HepG2 (cell line): ENCODE data around the gene CASP6. TPM values are rescaled to one million over a fixed set of nuclear protein-coding genes. Genes with fewer than 3 reads are reported as not detected.

Source experiments
- ATAC-seq: fragments of 200-7000 bp; cut with Tn5 transposase; 3 replicates; pipeline ENCODE4 v1.9.1; 2020; ENCODE audit warnings: mild to moderate bottlenecking, moderate library complexity
- BruUV-seq: library from RNA; stranded (reverse); fragments of 400-500 nt; replicated peaks from 2 replicates; lab custom pipeline; 2021; lab: Mats Ljungman, UMichigan
- CTCF ChIA-PET: fragments of 300-600 bp; formaldehyde crosslinking; extraction: SDS; loops from one replicate; lab custom pipeline; 2021; ENCODE audit warnings: low total read pairs, inconsistent platforms, low intra/inter-chr PET ratio; lab: Yijun Ruan, JAX
- POLR2A ChIA-PET: fragments of 350-600 bp; sonication (Branson Sonifier 250); formaldehyde crosslinking; loops from one replicate; lab custom pipeline; 2020; ENCODE audit warnings: antibody characterized with exemption, inconsistent platforms; lab: Yijun Ruan, JAX
- DNase-seq: peaks from one replicate; pipeline ENCODE4 v3.0.0-alpha.2; 2015; ENCODE audit warnings: low spot score
- FAIRE-seq: peaks from 3 replicates; lab custom pipeline; 2011; peaks lifted over from hg19 to GRCh38; lab: Jason Lieb, UNC
- H2AFZ ChIP-seq: one replicate; pipeline ENCODE4 v1.6.1; 2011; ENCODE audit warnings: low read length, inconsistent platforms
- H3K27ac ChIP-seq: fragments of 300-600 bp; 3 replicates; pipeline ENCODE4 v1.8.0; 2011; ENCODE audit warnings: mixed run types, mild to moderate bottlenecking, mixed read lengths, low read length, inconsistent platforms; ENCODE audit not compliant: insufficient read depth; ENCODE audit errors: extremely low read length
- H3K27me3 ChIP-seq, 2 experiments: fragments of 200-600 bp in 1 of 2; 2 replicates in 1 of 2; 3 replicates in 1 of 2; pipeline versions ENCODE4 v1.6.0 to v1.8.0; 2011; ENCODE audit warnings: low read length in 2 of 2, mild to moderate bottlenecking in 2 of 2, moderate library complexity in 2 of 2, inconsistent platforms in 1 of 2; ENCODE audit not compliant: insufficient read depth in 2 of 2, control insufficient read depth in 1 of 2
- H3K36me3 ChIP-seq, 2 experiments: fragments of 200-600 bp in 1 of 2; replicated peaks in 1 of 2; 2 replicates in 1 of 2; 3 replicates in 1 of 2; pipeline versions ENCODE4 v1.5.1 to v1.8.0; 2011; ENCODE audit warnings: low read length in 2 of 2, inconsistent platforms in 1 of 2; ENCODE audit not compliant: insufficient read depth in 2 of 2, control insufficient read depth in 1 of 2
- H3K4me1 ChIP-seq: 2 replicates; pipeline ENCODE4 v1.5.1; 2012; ENCODE audit warnings: low read length, inconsistent platforms; ENCODE audit not compliant: insufficient read depth
- H3K4me2 ChIP-seq: 2 replicates; pipeline ENCODE4 v1.6.0; 2011; ENCODE audit warnings: low read depth, low read length, inconsistent platforms
- H3K4me3 ChIP-seq, 3 experiments: fragments of 200-600 bp in 1 of 3; sonication (generic), shearing (Covaris generic) in 1 of 3; replicated peaks in 1 of 3; 2 replicates each; pipeline ENCODE4 v1.5.1; 2011 to 2016; ENCODE audit warnings: low read length in 3 of 3, inconsistent platforms in 2 of 3, low read depth in 2 of 3, mild to moderate bottlenecking in 2 of 3, control low read depth in 1 of 3, mixed read lengths in 1 of 3; ENCODE audit not compliant: insufficient read depth in 1 of 3
- H3K79me2 ChIP-seq: one replicate; pipeline ENCODE4 v1.6.1; 2011; ENCODE audit warnings: low read length, inconsistent platforms; ENCODE audit not compliant: insufficient read depth
- H3K9ac ChIP-seq: 2 replicates; pipeline ENCODE4 v1.6.0; 2011; ENCODE audit warnings: mild to moderate bottlenecking, low read depth, low read length, inconsistent platforms; ENCODE audit not compliant: insufficient read depth
- H3K9me3 ChIP-seq: 2 replicates; pipeline ENCODE4 v1.5.1; 2012; ENCODE audit warnings: mild to moderate bottlenecking, low read length
- H4K20me1 ChIP-seq: 2 replicates; pipeline ENCODE4 v1.6.0; 2011; ENCODE audit warnings: inconsistent platforms, mild to moderate bottlenecking, low read length, moderate library complexity; ENCODE audit not compliant: insufficient read depth
- NFATC3 ChIP-seq: sonication (generic); formaldehyde crosslinking; IDR thresholded peaks from 2 replicates; pipeline ENCODE4 v1.5.1; 2020; ENCODE audit warnings: mild to moderate bottlenecking, missing genetic modification reagents
- NFE2L2 ChIP-seq: fragments of 150-350 bp; IDR thresholded peaks from 2 replicates; pipeline ENCODE4 v1.6.1; 2014; ENCODE audit warnings: low read length
- ZNF468 ChIP-seq: sonication (generic); formaldehyde crosslinking; IDR thresholded peaks from 2 replicates; pipeline ENCODE4 v1.8.0; 2022; ENCODE audit warnings: mild to moderate bottlenecking, moderate library complexity, missing genetic modification reagents
- ZNF782 ChIP-seq: sonication (generic); formaldehyde crosslinking; IDR thresholded peaks from 2 replicates; pipeline ENCODE4 v1.4.0; 2020; ENCODE audit warnings: missing genetic modification reagents, mild to moderate bottlenecking, borderline replicate concordance
- in situ Hi-C: cut with HindIII; loops from 2 replicates; pipeline ENCODE4 v1.10.0; 2017; ENCODE audit warnings: low pct_unique_long_range_greater_than_20kb; ENCODE audit not compliant: extremely low pct_ligation_motif_present
- intact Hi-C: fragments of 100-400 bp; cut with micrococcal nuclease; formaldehyde crosslinking; loops from one replicate; pipeline ENCODE4 v1.10.0; 2022; ENCODE audit not compliant: unreplicated experiment
- polyA plus RNA-seq, 8 experiments: library from polyadenylated mRNA; depleted of rRNA in 3 of 8; stranded (reverse) in 7 of 8; unstranded in 1 of 8; fragments of >200 nt; fragmentation: Illumina TruSeq in 4 of 8; extraction: Trizol in 4 of 8; gene quantifications; 2 replicates each; pipeline versions ENCODE4 v1.2.1 to v1.2.3, GENCODE V29; 2011 to 2016; ENCODE audit warnings: low read depth in 4 of 8, missing spikeins in 1 of 8, mixed read lengths in 1 of 8; ENCODE audit not compliant: insufficient read depth in 1 of 8
- total RNA-seq, 5 experiments: library from RNA; depleted of rRNA; stranded (reverse); fragments of >200 nt; fragmentation: Illumina TruSeq; extraction: Trizol; gene quantifications; 2 replicates each; pipeline ENCODE4 v1.2.3, GENCODE V29; 2016; ENCODE audit warnings: low read depth in 1 of 5
- TF ChIP-seq, protein P1 (sequence below): sonication (generic); formaldehyde crosslinking; IDR thresholded peaks from 2 replicates; pipeline ENCODE4 v1.5.1; 2020; ENCODE audit warnings: missing genetic modification reagents, mild to moderate bottlenecking, borderline replicate concordance
- TF ChIP-seq, protein P2 (sequence below): sonication (generic); formaldehyde crosslinking; IDR thresholded peaks from 2 replicates; pipeline ENCODE4 v1.5.0; 2020; ENCODE audit warnings: missing genetic modification reagents

The CASP6 gene
- total and polyA plus RNA-seq, 2 of the 13 experiments (the other 11 are each of a cell fraction or from before 2014, with no cell fraction given), result 19.7 to 34.6 TPM

DNA sequence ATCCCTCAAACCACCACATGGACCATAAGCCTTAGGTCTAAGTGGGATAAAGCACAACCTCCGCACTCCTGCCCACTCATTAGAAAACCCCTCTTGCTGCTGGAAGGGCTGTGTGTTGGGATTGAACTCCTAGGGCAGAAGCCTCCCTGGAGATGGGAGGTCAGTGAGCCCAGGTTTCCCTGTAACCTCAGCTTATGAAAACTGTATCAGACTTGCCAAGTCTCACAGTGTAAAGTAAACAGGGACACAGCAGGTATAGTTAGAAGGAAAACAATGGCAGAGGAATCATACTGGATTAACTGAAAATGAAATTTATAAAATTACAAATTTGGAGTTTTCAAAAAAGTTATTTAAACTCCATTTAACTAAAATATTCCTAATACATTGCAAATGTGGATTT, 29.9 kb downstream of the CASP6 start (continued):
- TF ChIP-seq, protein P1, sequence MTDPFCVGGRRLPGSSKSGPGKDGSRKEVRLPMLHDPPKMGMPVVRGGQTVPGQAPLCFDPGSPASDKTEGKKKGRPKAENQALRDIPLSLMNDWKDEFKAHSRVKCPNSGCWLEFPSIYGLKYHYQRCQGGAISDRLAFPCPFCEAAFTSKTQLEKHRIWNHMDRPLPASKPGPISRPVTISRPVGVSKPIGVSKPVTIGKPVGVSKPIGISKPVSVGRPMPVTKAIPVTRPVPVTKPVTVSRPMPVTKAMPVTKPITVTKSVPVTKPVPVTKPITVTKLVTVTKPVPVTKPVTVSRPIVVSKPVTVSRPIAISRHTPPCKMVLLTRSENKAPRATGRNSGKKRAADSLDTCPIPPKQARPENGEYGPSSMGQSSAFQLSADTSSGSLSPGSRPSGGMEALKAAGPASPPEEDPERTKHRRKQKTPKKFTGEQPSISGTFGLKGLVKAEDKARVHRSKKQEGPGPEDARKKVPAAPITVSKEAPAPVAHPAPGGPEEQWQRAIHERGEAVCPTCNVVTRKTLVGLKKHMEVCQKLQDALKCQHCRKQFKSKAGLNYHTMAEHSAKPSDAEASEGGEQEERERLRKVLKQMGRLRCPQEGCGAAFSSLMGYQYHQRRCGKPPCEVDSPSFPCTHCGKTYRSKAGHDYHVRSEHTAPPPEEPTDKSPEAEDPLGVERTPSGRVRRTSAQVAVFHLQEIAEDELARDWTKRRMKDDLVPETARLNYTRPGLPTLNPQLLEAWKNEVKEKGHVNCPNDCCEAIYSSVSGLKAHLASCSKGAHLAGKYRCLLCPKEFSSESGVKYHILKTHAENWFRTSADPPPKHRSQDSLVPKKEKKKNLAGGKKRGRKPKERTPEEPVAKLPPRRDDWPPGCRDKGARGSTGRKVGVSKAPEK, result no peak
- TF ChIP-seq NFATC3 (CRISPR knock-in tag), result no peak

DNA sequence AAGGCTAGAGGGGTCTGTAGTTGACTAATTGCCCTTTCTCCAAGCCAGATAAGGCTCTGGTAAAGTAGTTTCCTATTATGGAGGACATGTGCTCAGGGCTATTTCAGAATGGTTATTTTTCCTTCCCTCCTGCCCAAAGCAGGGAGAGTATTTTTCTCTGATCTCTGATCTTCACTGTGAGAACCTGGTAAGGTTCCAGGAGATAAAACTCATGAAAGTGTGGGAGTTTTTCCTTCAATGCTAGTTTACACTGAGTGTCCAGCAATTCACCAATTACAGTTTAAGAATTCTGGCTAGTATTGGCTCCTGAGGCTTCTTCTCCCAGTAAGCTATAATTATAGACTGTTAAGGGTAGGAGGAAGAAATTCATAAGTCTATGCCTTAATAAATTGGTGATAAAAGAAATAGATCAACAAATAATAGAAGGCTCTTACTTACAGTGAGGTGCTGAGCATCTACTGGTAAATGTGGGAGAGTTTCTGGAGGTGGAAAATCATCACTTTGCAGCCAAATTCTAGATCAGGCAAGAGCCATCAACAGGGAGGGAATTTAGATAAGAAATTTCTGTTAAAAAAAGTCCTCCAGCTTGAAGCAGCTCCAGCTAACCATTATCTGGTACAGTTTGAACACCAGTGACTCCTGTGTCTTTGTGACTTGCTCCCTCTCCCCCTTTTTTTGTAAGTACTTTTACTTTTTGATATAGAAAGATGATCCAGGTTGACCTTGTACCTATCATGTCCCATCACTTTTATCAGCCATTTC, 30.9 kb downstream of the CASP6 start:
- FAIRE-seq, result no peak
- no TSS peak for BruUV-seq
- H3K4me3 ChIP-seq, result no peak overlapping the region
- no peaks in the 10 kb centered on the region for H3K27me3 ChIP-seq
- DNase-seq, result no peak
- H2AFZ ChIP-seq, result no peak overlapping the region
- no peak overlapping the region for H3K4me2 ChIP-seq
- in situ Hi-C loops, result no loop called here
- no peaks in the 10 kb centered on the region for H3K36me3 ChIP-seq
- no peak overlapping the region for H3K27ac ChIP-seq
- ChIA-PET CTCF (no interaction called here), POLR2A (no interaction called here)
- H4K20me1 ChIP-seq, result no peaks in the 10 kb centered on the region
- H3K9ac ChIP-seq, result no peak overlapping the region
- H3K4me1 ChIP-seq, result peaks cover 4% of the 10 kb centered on the region; the same call in 1 of the 2 replicates
- H3K9me3 ChIP-seq, result no peaks in the 10 kb centered on the region
- intact Hi-C loops, result no loop called here
- no peaks in the 10 kb centered on the region for H3K79me2 ChIP-seq
- ATAC-seq, result no peak
- TF ChIP-seq ZNF782, result no peak
- TF ChIP-seq, protein P2, sequence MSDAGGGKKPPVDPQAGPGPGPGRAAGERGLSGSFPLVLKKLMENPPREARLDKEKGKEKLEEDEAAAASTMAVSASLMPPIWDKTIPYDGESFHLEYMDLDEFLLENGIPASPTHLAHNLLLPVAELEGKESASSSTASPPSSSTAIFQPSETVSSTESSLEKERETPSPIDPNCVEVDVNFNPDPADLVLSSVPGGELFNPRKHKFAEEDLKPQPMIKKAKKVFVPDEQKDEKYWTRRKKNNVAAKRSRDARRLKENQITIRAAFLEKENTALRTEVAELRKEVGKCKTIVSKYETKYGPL (CRISPR knock-in tag), result no peak
- no peak for TF ChIP-seq NFE2L2
- TF ChIP-seq ZNF468 (CRISPR knock-in tag), result no peak
